ENCODE results near the gene MYLIP. TPM values are rescaled to one million over a fixed set of nuclear protein-coding genes. Genes with fewer than 3 reads are reported as not detected.

The MYLIP gene
- total RNA-seq, 1 experiment from 2014 or later = 42.2 TPM

GRCh38 chr6:16098211-16098610 lies 30.7 kb upstream of the MYLIP start:
- BruUV-seq (replicated peaks) = no TSS peak
- Histone ChIP-seq H3F3A (ENCODE audit: insufficient read depth, low read depth) (no peaks in the 10 kb centered on the region), H3K4me2 (no peak overlapping the region), H2AFZ (no peak overlapping the region), H3K9me3 (ENCODE audit: insufficient read depth, low read depth) (no peaks in the 10 kb centered on the region), H3K4me1 (replicated peaks; ENCODE audit: insufficient read depth) (no peaks in the 10 kb centered on the region), H3K9me2 (ENCODE audit: insufficient read depth) (no peaks in the 10 kb centered on the region), H4K20me1 (ENCODE audit: insufficient read depth) (no peaks in the 10 kb centered on the region), H3K79me2 (ENCODE audit: low read depth) (no peaks in the 10 kb centered on the region), H3K27me3 (ENCODE audit: insufficient read depth, low read depth) (peaks cover 69% of the 10 kb centered on the region), H3K4me3 (no peak overlapping the region), H3K36me3 (ENCODE audit: low read depth) (no peaks in the 10 kb centered on the region), H3K27ac (no peak overlapping the region)
- TF ChIP-seq EZH2 (IDR thresholded peaks at IDR 0.05; ENCODE audit: low read depth) = no peak
- TF ChIP-seq, protein P1, sequence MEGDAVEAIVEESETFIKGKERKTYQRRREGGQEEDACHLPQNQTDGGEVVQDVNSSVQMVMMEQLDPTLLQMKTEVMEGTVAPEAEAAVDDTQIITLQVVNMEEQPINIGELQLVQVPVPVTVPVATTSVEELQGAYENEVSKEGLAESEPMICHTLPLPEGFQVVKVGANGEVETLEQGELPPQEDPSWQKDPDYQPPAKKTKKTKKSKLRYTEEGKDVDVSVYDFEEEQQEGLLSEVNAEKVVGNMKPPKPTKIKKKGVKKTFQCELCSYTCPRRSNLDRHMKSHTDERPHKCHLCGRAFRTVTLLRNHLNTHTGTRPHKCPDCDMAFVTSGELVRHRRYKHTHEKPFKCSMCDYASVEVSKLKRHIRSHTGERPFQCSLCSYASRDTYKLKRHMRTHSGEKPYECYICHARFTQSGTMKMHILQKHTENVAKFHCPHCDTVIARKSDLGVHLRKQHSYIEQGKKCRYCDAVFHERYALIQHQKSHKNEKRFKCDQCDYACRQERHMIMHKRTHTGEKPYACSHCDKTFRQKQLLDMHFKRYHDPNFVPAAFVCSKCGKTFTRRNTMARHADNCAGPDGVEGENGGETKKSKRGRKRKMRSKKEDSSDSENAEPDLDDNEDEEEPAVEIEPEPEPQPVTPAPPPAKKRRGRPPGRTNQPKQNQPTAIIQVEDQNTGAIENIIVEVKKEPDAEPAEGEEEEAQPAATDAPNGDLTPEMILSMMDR (conservative IDR thresholded peaks at IDR 0.05) = no peak
- intact Hi-C loops (cut with micrococcal nuclease; ENCODE audit: unreplicated experiment) = no loop called here
- POLR2A ChIA-PET (ENCODE audit: unreplicated experiment) = no interaction called here
- DNase-seq = no peak
- CTCF ChIA-PET = no interaction called here

GRCh38 chr6:16102208-16102607 lies 26.7 kb upstream of the MYLIP start:
- no peaks in the 10 kb centered on the region for H3K9me2 ChIP-seq (ENCODE audit: insufficient read depth)
- no peak for DNase-seq
- H3K27me3 ChIP-seq (ENCODE audit: insufficient read depth, low read depth) = peaks cover 37% of the 10 kb centered on the region
- H3K36me3 ChIP-seq (ENCODE audit: low read depth) = no peaks in the 10 kb centered on the region
- no peaks in the 10 kb centered on the region for H3K4me1 ChIP-seq (replicated peaks; ENCODE audit: insufficient read depth)
- H3K4me2 ChIP-seq = no peak overlapping the region
- ChIA-PET POLR2A (ENCODE audit: unreplicated experiment) (no interaction called here), CTCF (no interaction called here)
- H3K4me3 ChIP-seq = no peak overlapping the region
- no peaks in the 10 kb centered on the region for H3F3A ChIP-seq (ENCODE audit: insufficient read depth, low read depth)
- H3K27ac ChIP-seq = no peak overlapping the region
- no peaks in the 10 kb centered on the region for H3K9me3 ChIP-seq (ENCODE audit: insufficient read depth, low read depth)
- H3K79me2 ChIP-seq (ENCODE audit: low read depth) = no peaks in the 10 kb centered on the region
- no peaks in the 10 kb centered on the region for H4K20me1 ChIP-seq (ENCODE audit: insufficient read depth)
- intact Hi-C loops (cut with micrococcal nuclease; ENCODE audit: unreplicated experiment) = no loop called here
- no peak for TF ChIP-seq EZH2 (IDR thresholded peaks at IDR 0.05; ENCODE audit: low read depth)
- TF ChIP-seq, protein P1 (conservative IDR thresholded peaks at IDR 0.05) = no peak
- no TSS peak for BruUV-seq (replicated peaks)
- no peak overlapping the region for H2AFZ ChIP-seq

GRCh38 chr6:16103722-16104121 lies 25.2 kb upstream of the MYLIP start:
- Histone ChIP-seq H3K36me3 (ENCODE audit: low read depth) (no peaks in the 10 kb centered on the region), H4K20me1 (ENCODE audit: insufficient read depth) (no peaks in the 10 kb centered on the region), H3K27ac (no peak overlapping the region), H2AFZ (no peak overlapping the region), H3K27me3 (ENCODE audit: insufficient read depth, low read depth) (peaks cover 22% of the 10 kb centered on the region), H3K4me3 (no peak overlapping the region), H3K9me2 (ENCODE audit: insufficient read depth) (no peaks in the 10 kb centered on the region), H3K4me1 (replicated peaks; ENCODE audit: insufficient read depth) (no peaks in the 10 kb centered on the region), H3F3A (ENCODE audit: insufficient read depth, low read depth) (no peaks in the 10 kb centered on the region), H3K79me2 (ENCODE audit: low read depth) (no peaks in the 10 kb centered on the region), H3K9me3 (ENCODE audit: insufficient read depth, low read depth) (no peaks in the 10 kb centered on the region), H3K4me2 (no peak overlapping the region)
- intact Hi-C loops (cut with micrococcal nuclease; ENCODE audit: unreplicated experiment) = no loop called here
- TF ChIP-seq, protein P1 (conservative IDR thresholded peaks at IDR 0.05) = no peak
- TF ChIP-seq EZH2 (IDR thresholded peaks at IDR 0.05; ENCODE audit: low read depth) = no peak
- BruUV-seq (replicated peaks) = no TSS peak
- CTCF ChIA-PET = no interaction called here
- DNase-seq = no peak
- POLR2A ChIA-PET (ENCODE audit: unreplicated experiment) = no interaction called here
